HEK293 (cell line): ENCODE measurements around the gene MYH13.
"Not testable (repeated sequence)": the region's sequence is repeated elsewhere in the genome, so short reads cannot be mapped to it uniquely, and the experiment has no call there.

Experiments used
- CTCF ChIA-PET: fragments of 350-600 bp; formaldehyde crosslinking; extraction: SDS; loops from one replicate; lab custom pipeline; 2021; ENCODE audit warnings: antibody characterized with exemption; lab: Yijun Ruan, JAX
- POLR2A ChIA-PET: fragments of 300-600 bp; formaldehyde crosslinking; extraction: SDS; loops from one replicate; lab custom pipeline; 2020; ENCODE audit warnings: antibody characterized with exemption, inconsistent platforms; lab: Yijun Ruan, JAX
- H3K27ac ChIP-seq: fragments of 200-500 bp; sonication (Bioruptor generic); 2 replicates; pipeline ENCODE4 v1.5.1; 2014; ENCODE audit warnings: low read depth, low read length, control low read depth, inconsistent platforms; ENCODE audit errors: extremely low read depth
- H3K36me3 ChIP-seq, 2 experiments: fragments of 200-500 bp in 1 of 2; sonication (Bioruptor generic) in 1 of 2; 1 replicate in 1 of 2; 2 replicates in 1 of 2; pipeline ENCODE4 v1.5.1; 2014 to 2017; ENCODE audit warnings: inconsistent platforms in 2 of 2, low read length in 2 of 2; ENCODE audit not compliant: control insufficient read depth in 2 of 2, insufficient read depth in 1 of 2
- H3K4me1 ChIP-seq: fragments of 200-500 bp; sonication (Bioruptor generic); 2 replicates; pipeline ENCODE4 v1.5.1; 2014; ENCODE audit warnings: mild to moderate bottlenecking, low read length, inconsistent platforms; ENCODE audit not compliant: control insufficient read depth, insufficient read depth
- H3K4me3 ChIP-seq: 2 replicates; pipeline ENCODE4 v1.5.1; 2011; ENCODE audit warnings: low read depth, mild to moderate bottlenecking, control low read depth, low read length, moderate library complexity
- H3K9me3 ChIP-seq: fragments of 200-500 bp; sonication (Bioruptor generic); 2 replicates; pipeline ENCODE4 v1.5.1; 2014; ENCODE audit warnings: low read depth, low read length, inconsistent platforms; ENCODE audit not compliant: control insufficient read depth, insufficient read depth
- KLF1 ChIP-seq: fragments of 450-650 bp; formaldehyde crosslinking; IDR thresholded peaks from 2 replicates; pipeline ENCODE4 v1.5.1; 2016; ENCODE audit warnings: missing biosample characterization, missing genetic modification characterization
- PRDM1 ChIP-seq: fragments of 450-650 bp; formaldehyde crosslinking; IDR thresholded peaks from 2 replicates; pipeline ENCODE4; 2016; ENCODE audit warnings: missing biosample characterization, missing genetic modification characterization
- SALL2 ChIP-seq: fragments of 450-650 bp; formaldehyde crosslinking; IDR thresholded peaks from 2 replicates; pipeline ENCODE4 v1.5.0; 2017; ENCODE audit warnings: missing biosample characterization, mild to moderate bottlenecking, missing genetic modification characterization, borderline replicate concordance
- SCRT2 ChIP-seq: fragments of 450-650 bp; formaldehyde crosslinking; IDR thresholded peaks from 2 replicates; pipeline ENCODE4 v1.5.1; 2016; ENCODE audit warnings: missing biosample characterization, missing genetic modification characterization
- SP3 ChIP-seq: fragments of 450-650 bp; formaldehyde crosslinking; IDR thresholded peaks from 2 replicates; pipeline ENCODE4 v1.5.1; 2016; ENCODE audit warnings: missing biosample characterization, missing genetic modification characterization
- ZBTB1 ChIP-seq: fragments of 450-650 bp; formaldehyde crosslinking; IDR thresholded peaks from 2 replicates; pipeline ENCODE4 v1.5.1; 2016; ENCODE audit warnings: missing biosample characterization, missing genetic modification characterization
- ZBTB7A ChIP-seq: fragments of 450-650 bp; formaldehyde crosslinking; IDR thresholded peaks from 2 replicates; pipeline ENCODE4 v1.5.1; 2016; ENCODE audit warnings: low read depth, missing biosample characterization, missing genetic modification characterization
- ZNF221 ChIP-seq: fragments of 450-650 bp; formaldehyde crosslinking; IDR thresholded peaks from 2 replicates; pipeline ENCODE4 v1.5.1; 2017; ENCODE audit warnings: missing biosample characterization, missing genetic modification characterization, borderline replicate concordance
- ZNF394 ChIP-seq: fragments of 450-650 bp; formaldehyde crosslinking; IDR thresholded peaks from 2 replicates; pipeline ENCODE4 v1.5.1; 2016; ENCODE audit warnings: missing biosample characterization, missing genetic modification characterization, mild to moderate bottlenecking, moderate library complexity, borderline replicate concordance
- ZNF521 ChIP-seq: fragments of 450-650 bp; formaldehyde crosslinking; IDR thresholded peaks from 2 replicates; pipeline ENCODE4 v1.5.1; 2017; ENCODE audit warnings: missing biosample characterization, mild to moderate bottlenecking, missing genetic modification characterization
- ZNF600 ChIP-seq: fragments of 450-650 bp; formaldehyde crosslinking; IDR thresholded peaks from 2 replicates; pipeline ENCODE4 v1.5.1; 2016; ENCODE audit warnings: missing biosample characterization, missing genetic modification characterization
- ZNF830 ChIP-seq: fragments of 450-650 bp; IDR thresholded peaks from 2 replicates; pipeline ENCODE4 v1.5.0; 2018; ENCODE audit warnings: missing biosample characterization, missing genetic modification characterization, low read depth, mild to moderate bottlenecking, moderate library complexity
- TF ChIP-seq, protein P1 (sequence below): fragments of 450-650 bp; formaldehyde crosslinking; IDR thresholded peaks from 2 replicates; pipeline ENCODE4 v1.5.1; 2016; ENCODE audit warnings: missing biosample characterization, missing genetic modification characterization
- TF ChIP-seq, protein P2 (sequence below): fragments of 450-650 bp; formaldehyde crosslinking; IDR thresholded peaks from 2 replicates; pipeline ENCODE4 v1.5.1; 2016; ENCODE audit warnings: missing biosample characterization, missing genetic modification characterization
- TF ChIP-seq, protein P3 (sequence below): fragments of 450-650 bp; formaldehyde crosslinking; IDR thresholded peaks from 2 replicates; pipeline ENCODE4 v1.5.1; 2016; ENCODE audit warnings: missing biosample characterization, missing genetic modification characterization
- TF ChIP-seq, protein P4 (sequence below): fragments of 450-650 bp; formaldehyde crosslinking; IDR thresholded peaks from 2 replicates; pipeline ENCODE4 v1.5.1; 2016; ENCODE audit warnings: missing biosample characterization, missing genetic modification characterization

MYH13 gene

DNA sequence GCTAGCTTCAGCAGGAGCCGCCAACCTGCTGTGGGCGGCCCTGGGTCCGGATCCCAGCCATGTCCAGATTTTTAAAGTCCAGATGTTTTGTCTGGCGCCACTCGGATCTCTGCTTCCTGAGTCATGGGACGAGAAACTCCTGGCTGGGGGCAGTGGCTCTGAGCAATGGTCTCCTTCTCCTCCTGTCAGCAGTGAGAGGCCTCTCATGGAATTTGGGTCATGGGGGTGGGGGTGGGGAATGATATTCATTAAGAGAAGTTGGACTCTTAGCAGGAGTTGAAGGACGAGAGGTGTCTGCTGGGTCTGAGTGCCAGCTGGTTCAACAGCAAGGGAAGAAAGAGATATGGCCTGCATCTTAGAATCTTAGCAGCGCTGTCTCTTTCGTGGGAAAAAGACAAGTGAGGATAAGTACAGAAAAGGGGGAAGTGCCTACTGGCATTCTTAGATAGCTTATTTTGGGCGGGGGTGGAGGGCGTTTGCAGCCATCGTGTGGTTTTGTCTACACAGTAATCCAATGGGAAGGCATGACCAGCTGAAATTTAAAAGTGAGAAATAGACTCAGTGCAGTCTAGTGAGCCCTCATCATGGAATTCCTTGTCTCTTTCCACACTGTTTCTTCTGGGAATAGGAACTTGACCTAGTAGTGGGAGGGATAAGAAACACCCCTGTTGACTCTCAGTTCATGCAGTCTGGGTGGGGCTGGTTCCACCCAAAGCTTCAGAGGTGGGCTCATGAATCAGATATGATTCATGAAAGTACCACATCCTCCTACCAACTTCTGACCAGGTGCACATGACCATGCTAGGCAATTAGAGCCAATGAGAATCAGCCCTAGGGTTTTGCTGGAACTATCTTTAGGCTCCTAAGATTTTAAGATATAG is 80.5 kb downstream of the MYH13 start:
- no peaks in the 10 kb centered on the region for H3K9me3 ChIP-seq
- POLR2A ChIA-PET, result no interaction called here
- no peaks in the 10 kb centered on the region for H3K36me3 ChIP-seq
- no peak overlapping the region for H3K27ac ChIP-seq
- no peaks in the 10 kb centered on the region for H3K4me1 ChIP-seq
- CTCF ChIA-PET, result interaction anchor here (0.5 to 11.6 kb wide), 3 partner anchors 323 to 564 kb away, joined by 3 to 326 read pairs (median 6); no protein-coding TSS in a partner anchor
- TF ChIP-seq ZNF521, result no peak
- TF ChIP-seq ZBTB1, result no peak
- no peak for TF ChIP-seq ZNF221 (tag by site-specific recombination)
- TF ChIP-seq SP3, result no peak
- TF ChIP-seq SCRT2 (tag by site-specific recombination), result no peak
- TF ChIP-seq KLF1, result peak; percentile 77
- TF ChIP-seq, protein P1, sequence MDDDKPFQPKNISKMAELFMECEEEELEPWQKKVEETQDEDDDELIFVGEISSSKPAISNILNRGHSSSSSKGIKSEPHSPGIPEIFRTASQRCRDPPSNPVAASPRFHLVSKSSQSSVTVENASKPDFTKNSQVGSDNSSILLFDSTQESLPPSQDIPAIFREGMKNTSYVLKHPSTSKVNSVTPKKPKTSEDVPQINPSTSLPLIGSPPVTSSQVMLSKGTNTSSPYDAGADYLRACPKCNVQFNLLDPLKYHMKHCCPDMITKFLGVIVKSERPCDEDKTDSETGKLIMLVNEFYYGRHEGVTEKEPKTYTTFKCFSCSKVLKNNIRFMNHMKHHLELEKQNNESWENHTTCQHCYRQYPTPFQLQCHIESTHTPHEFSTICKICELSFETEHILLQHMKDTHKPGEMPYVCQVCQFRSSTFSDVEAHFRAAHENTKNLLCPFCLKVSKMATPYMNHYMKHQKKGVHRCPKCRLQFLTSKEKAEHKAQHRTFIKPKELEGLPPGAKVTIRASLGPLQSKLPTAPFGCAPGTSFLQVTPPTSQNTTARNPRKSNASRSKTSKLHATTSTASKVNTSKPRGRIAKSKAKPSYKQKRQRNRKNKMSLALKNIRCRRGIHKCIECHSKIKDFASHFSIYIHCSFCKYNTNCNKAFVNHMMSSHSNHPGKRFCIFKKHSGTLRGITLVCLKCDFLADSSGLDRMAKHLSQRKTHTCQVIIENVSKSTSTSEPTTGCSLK (tag by site-specific recombination), result no peak
- H3K4me3 ChIP-seq, result no peak overlapping the region

DNA sequence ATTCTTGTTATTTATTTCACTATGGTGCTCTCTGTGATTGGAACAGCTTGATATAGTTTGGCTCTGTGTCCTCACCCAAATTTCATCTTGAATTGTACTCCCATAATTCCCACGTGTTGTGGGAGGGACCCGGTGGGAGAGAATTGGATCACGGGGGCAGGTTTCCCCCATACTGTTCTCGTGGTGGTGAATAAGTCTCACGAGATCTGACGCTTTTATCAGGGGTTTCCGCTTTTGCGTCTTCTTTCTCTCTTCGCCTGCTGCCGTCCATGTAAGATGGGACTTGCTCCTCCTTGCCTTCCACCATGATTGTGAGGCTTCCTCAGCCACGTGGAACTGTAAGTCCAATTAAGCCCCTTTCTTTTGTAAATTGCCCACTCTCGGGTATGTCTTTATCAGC is 81.2 kb downstream of the MYH13 start:
- not testable (repeated sequence) for H3K27ac ChIP-seq, H3K9me3 ChIP-seq

DNA sequence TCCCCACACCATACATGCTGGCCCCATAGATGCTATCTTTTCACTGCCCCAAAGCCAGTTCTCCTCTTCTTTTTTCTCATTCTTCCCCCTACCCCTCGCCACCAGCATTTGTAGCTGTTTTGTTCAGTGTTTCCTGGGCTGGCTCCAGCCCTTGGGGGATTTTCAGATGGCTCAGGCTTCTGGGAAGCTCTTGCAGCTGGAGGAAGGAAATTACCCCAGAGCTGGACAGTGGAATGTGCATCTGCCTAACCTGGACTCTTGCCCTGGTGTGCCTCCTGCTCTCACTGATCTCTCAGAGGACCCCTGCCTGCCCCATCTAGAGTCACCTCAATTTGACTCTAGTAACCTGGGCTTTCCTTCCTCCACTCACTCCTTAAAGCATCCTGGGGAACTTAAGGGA is 82.8 kb downstream of the MYH13 start:
- ChIA-PET POLR2A (no interaction called here), CTCF (interaction anchor here (0.6 to 11.6 kb wide), 7 partner anchors 38 to 387 kb away, joined by 3 to 326 read pairs (median 3); no protein-coding TSS in a partner anchor)
- no peaks in the 10 kb centered on the region for H3K4me1 ChIP-seq
- TF ChIP-seq SALL2 (tag by site-specific recombination) (no peak), PRDM1 (tag by site-specific recombination) (no peak), ZNF221 (tag by site-specific recombination) (no peak), ZBTB7A (tag by site-specific recombination) (no peak), ZNF394 (no peak), ZNF600 (tag by site-specific recombination) (no peak), ZNF830 (tag by site-specific recombination) (no peak)
- TF ChIP-seq, protein P2, sequence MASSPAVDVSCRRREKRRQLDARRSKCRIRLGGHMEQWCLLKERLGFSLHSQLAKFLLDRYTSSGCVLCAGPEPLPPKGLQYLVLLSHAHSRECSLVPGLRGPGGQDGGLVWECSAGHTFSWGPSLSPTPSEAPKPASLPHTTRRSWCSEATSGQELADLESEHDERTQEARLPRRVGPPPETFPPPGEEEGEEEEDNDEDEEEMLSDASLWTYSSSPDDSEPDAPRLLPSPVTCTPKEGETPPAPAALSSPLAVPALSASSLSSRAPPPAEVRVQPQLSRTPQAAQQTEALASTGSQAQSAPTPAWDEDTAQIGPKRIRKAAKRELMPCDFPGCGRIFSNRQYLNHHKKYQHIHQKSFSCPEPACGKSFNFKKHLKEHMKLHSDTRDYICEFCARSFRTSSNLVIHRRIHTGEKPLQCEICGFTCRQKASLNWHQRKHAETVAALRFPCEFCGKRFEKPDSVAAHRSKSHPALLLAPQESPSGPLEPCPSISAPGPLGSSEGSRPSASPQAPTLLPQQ (tag by site-specific recombination), result no peak
- TF ChIP-seq, protein P3, sequence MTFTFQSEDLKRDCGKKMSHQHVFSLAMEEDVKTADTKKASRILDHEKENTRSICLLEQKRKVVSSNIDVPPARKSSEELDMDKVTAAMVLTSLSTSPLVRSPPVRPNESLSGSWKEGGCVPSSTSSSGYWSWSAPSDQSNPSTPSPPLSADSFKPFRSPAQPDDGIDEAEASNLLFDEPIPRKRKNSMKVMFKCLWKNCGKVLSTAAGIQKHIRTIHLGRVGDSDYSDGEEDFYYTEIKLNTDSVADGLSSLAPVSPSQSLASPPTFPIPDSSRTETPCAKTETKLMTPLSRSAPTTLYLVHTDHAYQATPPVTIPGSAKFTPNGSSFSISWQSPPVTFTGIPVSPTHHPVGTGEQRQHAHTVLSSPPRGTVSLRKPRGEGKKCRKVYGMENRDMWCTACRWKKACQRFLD (tag by site-specific recombination), result no peak
- TF ChIP-seq, protein P4, sequence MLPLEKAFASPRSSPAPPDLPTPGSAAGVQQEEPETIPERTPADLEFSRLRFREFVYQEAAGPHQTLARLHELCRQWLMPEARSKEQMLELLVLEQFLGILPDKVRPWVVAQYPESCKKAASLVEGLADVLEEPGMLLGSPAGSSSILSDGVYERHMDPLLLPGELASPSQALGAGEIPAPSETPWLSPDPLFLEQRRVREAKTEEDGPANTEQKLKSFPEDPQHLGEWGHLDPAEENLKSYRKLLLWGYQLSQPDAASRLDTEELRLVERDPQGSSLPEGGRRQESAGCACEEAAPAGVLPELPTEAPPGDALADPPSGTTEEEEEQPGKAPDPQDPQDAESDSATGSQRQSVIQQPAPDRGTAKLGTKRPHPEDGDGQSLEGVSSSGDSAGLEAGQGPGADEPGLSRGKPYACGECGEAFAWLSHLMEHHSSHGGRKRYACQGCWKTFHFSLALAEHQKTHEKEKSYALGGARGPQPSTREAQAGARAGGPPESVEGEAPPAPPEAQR (tag by site-specific recombination), result no peak
- H3K4me3 ChIP-seq, result no peak overlapping the region
- H3K9me3 ChIP-seq, result no peaks in the 10 kb centered on the region
- H3K36me3 ChIP-seq, result no peaks in the 10 kb centered on the region
- no peak overlapping the region for H3K27ac ChIP-seq

More for the DNA sequence above, 81.2 kb downstream of the MYH13 start:
- POLR2A ChIA-PET, H3K4me1 ChIP-seq, H3K4me3 ChIP-seq, H3K36me3 ChIP-seq: not testable (repeated sequence)
- CTCF ChIA-PET, result interaction anchor here (0.8 to 11.6 kb wide), 3 partner anchors 36 to 325 kb away, joined by 3 to 326 read pairs (median 6); no protein-coding TSS in a partner anchor
